Measurements from ENCODE around the gene COL4A6. TPM values are rescaled to one million over a fixed set of nuclear protein-coding genes. Genes with fewer than 3 reads are reported as not detected.

COL4A6 gene
- total RNA-seq, 1 donor from 2014 or later = 40.5 TPM

GRCh38 chrX:108312957-108313356 lies 125.3 kb downstream of the COL4A6 start:
- TF ChIP-seq EZH2phosphoT487 (IDR thresholded peaks at IDR 0.05) (no peak), EZH2 (IDR thresholded peaks at IDR 0.05) (no peak), CTCF (IDR thresholded peaks at IDR 0.05) (no peak)
- no peak overlapping the region for H3K4me3 Mint-ChIP-seq
- Histone ChIP-seq H2AFZ (replicated peaks) (no peak overlapping the region), H4K20me1 (ENCODE audit: low read depth) (no peaks in the 10 kb centered on the region), H3K4me1 (peaks cover 4% of the 10 kb centered on the region), H3K36me3 (peaks cover 5% of the 10 kb centered on the region), H3K27ac (no peak overlapping the region), H3K27me3 (no peaks in the 10 kb centered on the region), H3K9ac (no peak overlapping the region), H3F3A (ENCODE audit: low read depth) (no peaks in the 10 kb centered on the region), H3K79me2 (ENCODE audit: low read depth) (no peaks in the 10 kb centered on the region), H3K9me3 (ENCODE audit: low read depth) (no peaks in the 10 kb centered on the region), H3K4me3 (no peak overlapping the region), H3K4me2 (no peak overlapping the region)
- peaks cover 47% of the 10 kb centered on the region for H3K36me3 Mint-ChIP-seq
- H3K27ac Mint-ChIP-seq = no peak overlapping the region
- no peaks in the 10 kb centered on the region for H3K27me3 Mint-ChIP-seq (ENCODE audit: insufficient read depth, low read depth)
- DNase-seq (ENCODE audit: low spot score) = peak; percentile 29
- H3K4me1 Mint-ChIP-seq = peaks cover 6% of the 10 kb centered on the region
- peaks cover 8% of the 10 kb centered on the region for H3K9me3 Mint-ChIP-seq

GRCh38 chrX:108312011-108312410 lies 126.2 kb downstream of the COL4A6 start:
- H3K79me2 ChIP-seq (ENCODE audit: low read depth) = no peaks in the 10 kb centered on the region
- peaks cover 5% of the 10 kb centered on the region for H3K9me3 Mint-ChIP-seq
- no peak overlapping the region for H3K4me3 ChIP-seq
- no peak overlapping the region for H3K4me2 ChIP-seq
- H3K27ac Mint-ChIP-seq = no peak overlapping the region
- no peaks in the 10 kb centered on the region for H3K27me3 ChIP-seq
- no peak for TF ChIP-seq CTCF (IDR thresholded peaks at IDR 0.05)
- no peak overlapping the region for H2AFZ ChIP-seq (replicated peaks)
- no peaks in the 10 kb centered on the region for H4K20me1 ChIP-seq (ENCODE audit: low read depth)
- H3K27ac ChIP-seq = no peak overlapping the region
- no peak overlapping the region for H3K4me3 Mint-ChIP-seq
- H3K9me3 ChIP-seq (ENCODE audit: low read depth) = no peaks in the 10 kb centered on the region
- H3K4me1 Mint-ChIP-seq = peaks cover 6% of the 10 kb centered on the region
- H3K27me3 Mint-ChIP-seq (ENCODE audit: insufficient read depth, low read depth) = no peaks in the 10 kb centered on the region
- H3F3A ChIP-seq (ENCODE audit: low read depth) = no peaks in the 10 kb centered on the region
- no peak overlapping the region for H3K9ac ChIP-seq
- peaks cover 4% of the 10 kb centered on the region for H3K4me1 ChIP-seq
- peaks cover 5% of the 10 kb centered on the region for H3K36me3 ChIP-seq
- peaks cover 45% of the 10 kb centered on the region for H3K36me3 Mint-ChIP-seq
- DNase-seq (ENCODE audit: low spot score) = no peak

GRCh38 chrX:108310506-108310905 lies 127.7 kb downstream of the COL4A6 start:
- Histone ChIP-seq H3K79me2 (ENCODE audit: low read depth) (no peaks in the 10 kb centered on the region), H3K4me2 (no peak overlapping the region), H2AFZ (replicated peaks) (no peak overlapping the region), H3K27ac (no peak overlapping the region), H3K9me3 (ENCODE audit: low read depth) (no peaks in the 10 kb centered on the region), H3K36me3 (peaks cover 5% of the 10 kb centered on the region), H3K27me3 (no peaks in the 10 kb centered on the region), H3K4me1 (peaks cover 4% of the 10 kb centered on the region), H3K4me3 (no peak overlapping the region), H4K20me1 (ENCODE audit: low read depth) (no peaks in the 10 kb centered on the region), H3F3A (ENCODE audit: low read depth) (no peaks in the 10 kb centered on the region), H3K9ac (no peak overlapping the region)
- H3K4me3 Mint-ChIP-seq = no peak overlapping the region
- TF ChIP-seq EZH2 (IDR thresholded peaks at IDR 0.05) (no peak), EZH2phosphoT487 (IDR thresholded peaks at IDR 0.05) (no peak), CTCF (IDR thresholded peaks at IDR 0.05) (no peak)
- H3K4me1 Mint-ChIP-seq = peaks cover 6% of the 10 kb centered on the region
- H3K27ac Mint-ChIP-seq = no peak overlapping the region
- H3K27me3 Mint-ChIP-seq (ENCODE audit: insufficient read depth, low read depth) = no peaks in the 10 kb centered on the region
- no peaks in the 10 kb centered on the region for H3K9me3 Mint-ChIP-seq
- peaks cover 35% of the 10 kb centered on the region for H3K36me3 Mint-ChIP-seq
- DNase-seq (ENCODE audit: low spot score) = no peak

Data from neural progenitor cell (in vitro differentiated cells).